ENCODE measurements around the gene AP3D1.

Gene AP3D1

DNA sequence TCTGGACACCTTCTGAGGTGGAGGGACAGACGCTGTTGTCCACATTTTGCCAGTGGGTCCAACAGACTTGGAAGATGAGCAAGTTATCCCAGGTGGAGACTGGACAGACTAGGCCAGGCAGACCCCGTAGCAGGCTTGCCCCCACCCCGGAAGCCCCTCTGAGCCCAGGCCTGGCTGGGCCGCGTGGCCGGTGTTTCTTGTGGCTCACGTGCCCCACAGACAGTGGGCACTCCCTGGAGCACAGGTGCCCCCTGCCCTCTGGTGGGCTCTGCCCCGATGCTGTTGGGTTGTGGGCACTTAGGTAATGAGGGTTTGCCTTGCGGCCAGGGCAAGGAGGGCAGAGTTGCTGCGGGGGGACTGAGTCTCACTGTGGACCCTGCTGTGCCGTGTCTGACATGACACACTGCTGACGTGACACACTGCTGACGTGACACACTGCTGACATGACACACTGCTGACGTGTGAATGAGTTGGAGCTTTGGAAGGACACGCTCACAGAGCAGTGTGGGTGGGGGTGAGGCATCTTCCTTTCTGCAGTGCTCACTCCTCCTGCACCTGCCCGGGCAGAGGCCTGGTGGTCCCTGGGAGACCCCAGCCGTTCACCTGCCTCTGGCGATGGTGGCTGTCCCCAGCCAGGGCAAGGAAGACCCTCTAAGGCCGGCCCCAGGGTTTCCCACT lies 37.5 kb upstream of the AP3D1 start:
- Histone ChIP-seq H3K4me1 (ENCODE audit: insufficient read depth, poor library complexity, severe bottlenecking) (no peaks in the 10 kb centered on the region), H3K4me3 (ENCODE audit: severe bottlenecking) (no peak overlapping the region), H3K36me3 (ENCODE audit: low read depth) (peaks cover 34% of the 10 kb centered on the region), H3K27me3 (ENCODE audit: insufficient read depth, poor library complexity, severe bottlenecking) (no peaks in the 10 kb centered on the region), H3K27ac (ENCODE audit: poor library complexity, severe bottlenecking) (no peak overlapping the region), H3K9me3 (ENCODE audit: severe bottlenecking) (no peaks in the 10 kb centered on the region)
- no peak for DNase-seq (ENCODE audit: low spot score)
- ATAC-seq (ENCODE audit: low read depth) = peak; percentile 14; the same call in 1 of the 3 replicates
- TF ChIP-seq, protein P1, sequence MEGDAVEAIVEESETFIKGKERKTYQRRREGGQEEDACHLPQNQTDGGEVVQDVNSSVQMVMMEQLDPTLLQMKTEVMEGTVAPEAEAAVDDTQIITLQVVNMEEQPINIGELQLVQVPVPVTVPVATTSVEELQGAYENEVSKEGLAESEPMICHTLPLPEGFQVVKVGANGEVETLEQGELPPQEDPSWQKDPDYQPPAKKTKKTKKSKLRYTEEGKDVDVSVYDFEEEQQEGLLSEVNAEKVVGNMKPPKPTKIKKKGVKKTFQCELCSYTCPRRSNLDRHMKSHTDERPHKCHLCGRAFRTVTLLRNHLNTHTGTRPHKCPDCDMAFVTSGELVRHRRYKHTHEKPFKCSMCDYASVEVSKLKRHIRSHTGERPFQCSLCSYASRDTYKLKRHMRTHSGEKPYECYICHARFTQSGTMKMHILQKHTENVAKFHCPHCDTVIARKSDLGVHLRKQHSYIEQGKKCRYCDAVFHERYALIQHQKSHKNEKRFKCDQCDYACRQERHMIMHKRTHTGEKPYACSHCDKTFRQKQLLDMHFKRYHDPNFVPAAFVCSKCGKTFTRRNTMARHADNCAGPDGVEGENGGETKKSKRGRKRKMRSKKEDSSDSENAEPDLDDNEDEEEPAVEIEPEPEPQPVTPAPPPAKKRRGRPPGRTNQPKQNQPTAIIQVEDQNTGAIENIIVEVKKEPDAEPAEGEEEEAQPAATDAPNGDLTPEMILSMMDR (IDR thresholded peaks at IDR 0.05; ENCODE audit: poor library complexity, severe bottlenecking) = no peak

DNA sequence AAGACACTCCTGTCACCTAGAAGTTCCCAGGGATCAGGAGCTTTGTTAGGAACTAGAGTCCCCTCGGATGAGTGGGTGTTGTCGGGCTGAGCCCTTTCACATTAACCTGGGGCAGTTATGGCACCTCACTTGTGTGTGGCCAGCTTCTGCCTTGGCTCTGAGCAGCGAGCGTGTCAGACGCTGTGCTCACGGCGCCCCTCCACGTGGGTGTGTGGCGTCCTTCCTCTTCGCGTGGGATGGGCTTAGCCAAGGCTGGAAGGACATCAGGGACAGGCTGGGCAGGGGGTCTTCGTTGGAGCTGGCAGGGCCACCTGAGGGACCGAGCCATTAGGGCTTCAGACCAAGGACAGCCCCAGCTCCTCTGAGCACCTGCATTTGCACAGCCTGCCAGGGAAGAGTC lies 35.8 kb upstream of the AP3D1 start:
- ATAC-seq (ENCODE audit: low read depth) (no peak), DNase-seq (ENCODE audit: low spot score) (no peak)
- Histone ChIP-seq H3K4me3 (ENCODE audit: severe bottlenecking) (no peak overlapping the region), H3K27ac (ENCODE audit: poor library complexity, severe bottlenecking) (no peak overlapping the region), H3K9me3 (ENCODE audit: severe bottlenecking) (no peaks in the 10 kb centered on the region), H3K4me1 (ENCODE audit: insufficient read depth, poor library complexity, severe bottlenecking) (no peaks in the 10 kb centered on the region), H3K27me3 (ENCODE audit: insufficient read depth, poor library complexity, severe bottlenecking) (no peaks in the 10 kb centered on the region), H3K36me3 (ENCODE audit: low read depth) (peaks cover 35% of the 10 kb centered on the region)
- TF ChIP-seq, protein P1 (IDR thresholded peaks at IDR 0.05; ENCODE audit: poor library complexity, severe bottlenecking) = no peak

DNA sequence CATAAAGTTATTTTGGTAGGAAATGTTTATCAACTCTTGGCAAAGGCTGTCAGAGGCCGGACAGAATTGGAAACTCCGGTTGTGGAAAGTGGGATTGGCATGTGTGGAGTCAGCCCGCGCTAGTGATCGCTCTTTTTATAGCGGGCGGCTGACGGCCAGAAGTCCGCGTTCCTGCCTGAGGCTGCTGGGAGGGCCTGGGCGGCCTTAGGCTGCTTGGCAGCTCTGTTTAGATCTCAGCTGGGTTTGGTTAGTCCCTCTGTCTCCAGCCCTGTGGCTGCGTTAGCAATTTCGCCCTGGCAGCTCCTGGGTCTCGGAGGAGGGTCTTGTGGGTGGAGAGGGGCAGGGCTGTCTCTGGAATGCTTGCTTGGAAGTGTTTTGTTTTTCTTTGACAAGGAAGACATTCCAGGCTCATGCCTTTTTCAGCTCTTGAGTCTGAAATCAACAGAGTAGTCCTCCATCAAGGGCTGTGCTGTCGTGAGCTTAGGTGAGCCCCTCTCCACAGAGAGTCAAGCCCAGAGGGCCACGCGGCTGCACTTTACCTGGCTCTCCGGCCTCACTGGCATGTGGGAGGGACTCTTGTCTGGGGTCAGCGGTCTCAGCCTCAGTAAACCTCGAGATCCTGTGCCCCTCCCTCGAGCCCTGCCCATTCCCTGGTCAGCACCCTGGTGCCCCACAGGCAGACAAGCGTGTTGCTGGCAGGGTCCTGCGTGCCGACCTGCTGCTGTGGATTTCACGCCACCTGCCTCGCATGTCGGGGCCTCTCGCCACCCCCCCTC lies 34.9 kb upstream of the AP3D1 start:
- no peak overlapping the region for H3K4me3 ChIP-seq (ENCODE audit: severe bottlenecking)
- H3K9me3 ChIP-seq (ENCODE audit: severe bottlenecking) = no peaks in the 10 kb centered on the region
- no peak overlapping the region for H3K27ac ChIP-seq (ENCODE audit: poor library complexity, severe bottlenecking)
- H3K27me3 ChIP-seq (ENCODE audit: insufficient read depth, poor library complexity, severe bottlenecking) = no peaks in the 10 kb centered on the region
- TF ChIP-seq, protein P1 (IDR thresholded peaks at IDR 0.05; ENCODE audit: poor library complexity, severe bottlenecking) = no peak
- H3K4me1 ChIP-seq (ENCODE audit: insufficient read depth, poor library complexity, severe bottlenecking) = no peaks in the 10 kb centered on the region
- ATAC-seq (ENCODE audit: low read depth) (no peak), DNase-seq (ENCODE audit: low spot score) (no peak)
- H3K36me3 ChIP-seq (ENCODE audit: low read depth) = peaks cover 30% of the 10 kb centered on the region

DNA sequence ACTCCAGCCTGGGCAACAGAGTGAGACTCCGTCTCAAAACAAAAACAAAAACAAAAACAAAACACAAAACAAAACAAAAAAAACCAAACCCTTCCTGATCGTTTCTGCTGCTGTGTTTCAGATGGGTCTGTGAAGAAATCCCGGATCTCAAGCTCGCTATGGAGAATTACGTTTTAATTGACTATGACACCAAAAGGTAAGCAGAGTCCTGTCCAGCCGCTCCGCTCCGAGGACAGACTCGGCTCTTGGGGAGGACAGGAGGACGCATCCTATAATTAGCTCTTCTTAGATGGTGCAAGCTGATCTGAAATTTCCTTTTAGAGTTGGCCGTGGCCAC lies 34.3 kb upstream of the AP3D1 start:
- no peaks in the 10 kb centered on the region for H3K4me1 ChIP-seq (ENCODE audit: insufficient read depth, poor library complexity, severe bottlenecking)
- H3K27ac ChIP-seq (ENCODE audit: poor library complexity, severe bottlenecking) = no peak overlapping the region
- DNase-seq (ENCODE audit: low spot score) (no peak), ATAC-seq (ENCODE audit: low read depth) (no peak)
- TF ChIP-seq, protein P1 (IDR thresholded peaks at IDR 0.05; ENCODE audit: poor library complexity, severe bottlenecking) = no peak
- no peak overlapping the region for H3K4me3 ChIP-seq (ENCODE audit: severe bottlenecking)
- H3K27me3 ChIP-seq (ENCODE audit: insufficient read depth, poor library complexity, severe bottlenecking) = no peaks in the 10 kb centered on the region
- H3K36me3 ChIP-seq (ENCODE audit: low read depth) = peaks cover 25% of the 10 kb centered on the region
- no peaks in the 10 kb centered on the region for H3K9me3 ChIP-seq (ENCODE audit: severe bottlenecking)
